Duodenal mucosa (tissue), 2 donors: ENCODE measurements around the gene DLG2.

ENCODE experiments used
- H3K27ac ChIP-seq: one replicate; pipeline ENCODE4 v1.7.0; 2013; ENCODE audit warnings: low read depth, low read length
- H3K27me3 ChIP-seq, 2 donors: one replicate each; pipeline ENCODE4 v1.7.0; 2013; ENCODE audit warnings: low read length in 2 of 2, control low read depth in 1 of 2; ENCODE audit not compliant: insufficient read depth in 2 of 2, control insufficient read depth in 1 of 2
- H3K36me3 ChIP-seq, 2 donors: one replicate each; pipeline ENCODE4 v1.7.0; 2013; ENCODE audit warnings: low read length in 2 of 2, control low read depth in 1 of 2; ENCODE audit not compliant: insufficient read depth in 2 of 2, control insufficient read depth in 1 of 2
- H3K4me1 ChIP-seq, 2 donors: one replicate each; pipeline ENCODE4 v1.7.0; 2013; ENCODE audit warnings: low read length in 2 of 2, control low read depth in 1 of 2; ENCODE audit not compliant: insufficient read depth in 2 of 2, control insufficient read depth in 1 of 2
- H3K4me3 ChIP-seq, 2 donors: one replicate each; pipeline ENCODE4 v1.7.0; 2013; ENCODE audit warnings: low read length in 2 of 2, low read depth in 1 of 2
- H3K9ac ChIP-seq, 2 donors: one replicate each; pipeline ENCODE4 v1.7.0; 2013; ENCODE audit warnings: low read length in 2 of 2, low read depth in 1 of 2
- H3K9me3 ChIP-seq, 2 donors: one replicate each; pipeline ENCODE4 v1.7.0; 2013; ENCODE audit warnings: low read length in 2 of 2, control low read depth in 1 of 2; ENCODE audit not compliant: control insufficient read depth in 1 of 2

Gene DLG2

DNA sequence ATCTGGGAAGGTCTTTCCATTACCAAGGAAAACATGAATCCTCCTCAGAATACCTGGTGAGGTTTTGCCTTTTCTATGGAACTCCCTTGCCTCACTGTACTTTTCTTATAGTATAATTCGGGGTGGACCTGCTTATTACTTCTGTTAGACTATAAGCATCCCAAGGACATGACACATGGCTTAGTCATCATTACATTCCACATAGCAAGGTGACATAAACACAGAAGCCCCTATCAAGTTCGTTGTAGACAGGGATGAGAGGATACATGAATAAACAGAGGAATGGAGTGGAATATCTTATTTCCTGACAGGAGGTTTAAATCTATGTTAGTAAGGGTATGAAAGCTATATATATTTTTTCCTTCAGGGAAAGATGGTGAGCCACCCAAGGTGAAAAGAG, 1808.8 kb downstream of the DLG2 start:
- H3K9me3 ChIP-seq: no peaks in the 10 kb centered on the region
- H3K4me3 ChIP-seq: no peak overlapping the region
- H3K27ac ChIP-seq: no peak overlapping the region
- H3K9ac ChIP-seq: no peak overlapping the region
- no peaks in the 10 kb centered on the region for H3K36me3 ChIP-seq
- no peaks in the 10 kb centered on the region for H3K27me3 ChIP-seq
- no peaks in the 10 kb centered on the region for H3K4me1 ChIP-seq

DNA sequence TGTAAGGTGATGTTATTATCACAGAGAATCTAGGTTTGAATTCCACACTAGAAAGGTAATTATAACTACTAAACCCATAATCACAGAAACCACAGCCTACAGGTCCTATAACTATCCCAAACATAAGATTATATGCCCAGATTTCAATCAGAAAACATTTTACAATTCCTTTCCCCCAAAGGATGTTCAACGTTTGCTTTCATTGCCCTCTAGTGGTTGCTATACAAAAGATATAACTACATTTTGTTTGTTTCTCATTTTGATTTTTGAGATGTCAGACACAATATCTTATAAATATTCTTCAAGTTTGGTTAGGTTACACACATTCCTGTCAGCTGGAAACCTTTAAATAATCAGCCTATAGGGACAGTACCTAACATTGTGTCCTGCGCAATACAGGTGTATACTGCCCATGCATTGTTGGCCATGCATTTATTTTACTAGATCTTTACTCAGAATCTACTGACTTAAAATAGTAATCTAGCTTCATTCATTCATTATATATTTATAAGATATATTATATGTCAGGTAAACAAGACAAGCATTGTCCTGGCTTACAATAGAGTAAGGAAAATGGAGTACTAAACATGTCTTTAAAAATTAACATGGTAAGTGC, 1810.5 kb downstream of the DLG2 start:
- Histone ChIP-seq H3K4me3 (no peak overlapping the region), H3K36me3 (no peaks in the 10 kb centered on the region), H3K9ac (no peak overlapping the region)

DNA sequence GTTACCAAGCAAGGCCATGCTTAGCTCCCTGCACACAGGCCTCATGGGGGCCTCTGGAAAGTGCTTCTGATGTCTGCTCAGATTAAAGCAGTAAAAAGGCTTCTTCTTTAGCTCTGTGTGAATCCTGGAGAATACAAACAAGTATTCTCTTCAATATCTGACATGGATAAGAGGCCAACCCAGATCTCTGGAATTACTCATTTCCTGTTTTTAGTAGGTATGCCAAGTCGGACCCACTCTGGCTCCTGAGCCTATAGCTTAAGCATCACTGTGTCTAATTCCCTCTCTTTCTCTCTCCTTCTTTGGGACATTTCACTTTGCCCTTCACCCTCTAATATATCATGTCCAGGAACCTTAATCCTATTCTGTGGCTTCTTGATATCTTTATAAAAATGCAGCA, 1811.4 kb downstream of the DLG2 start:
- H3K9me3 ChIP-seq: no peaks in the 10 kb centered on the region

More for the DNA sequence above, 1810.5 kb downstream of the DLG2 start:
- no peaks in the 10 kb centered on the region for H3K9me3 ChIP-seq
- H3K27me3 ChIP-seq: no peaks in the 10 kb centered on the region
- H3K4me1 ChIP-seq: no peaks in the 10 kb centered on the region
- no peak overlapping the region for H3K27ac ChIP-seq

DNA sequence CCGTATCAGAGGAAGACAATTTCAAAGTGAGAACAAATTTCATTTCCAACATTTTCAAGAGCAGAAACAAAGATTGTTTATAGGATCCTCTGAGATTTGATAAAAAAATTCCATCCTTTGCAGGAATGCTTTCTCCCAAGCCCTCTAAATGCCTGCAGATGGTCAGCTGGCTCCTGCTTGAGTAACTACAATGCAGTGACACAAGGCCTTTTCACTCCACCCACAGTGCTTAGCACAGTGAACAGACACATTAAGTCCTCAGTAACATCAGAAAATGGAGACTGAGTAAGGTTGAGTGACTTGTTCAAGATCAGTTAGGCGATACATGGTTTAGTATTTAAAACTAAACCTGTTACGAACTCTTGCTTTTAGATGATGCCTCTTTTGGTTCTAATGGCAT, 1813.8 kb downstream of the DLG2 start:
- Histone ChIP-seq H3K9ac (no peak overlapping the region), H3K27ac (no peak overlapping the region), H3K4me1 (no peaks in the 10 kb centered on the region)

More for the DNA sequence above, 1811.4 kb downstream of the DLG2 start:
- H3K4me1 ChIP-seq: no peaks in the 10 kb centered on the region
- no peak overlapping the region for H3K9ac ChIP-seq
- H3K27me3 ChIP-seq: no peaks in the 10 kb centered on the region
- no peak overlapping the region for H3K4me3 ChIP-seq
- no peaks in the 10 kb centered on the region for H3K36me3 ChIP-seq
- no peak overlapping the region for H3K27ac ChIP-seq

DNA sequence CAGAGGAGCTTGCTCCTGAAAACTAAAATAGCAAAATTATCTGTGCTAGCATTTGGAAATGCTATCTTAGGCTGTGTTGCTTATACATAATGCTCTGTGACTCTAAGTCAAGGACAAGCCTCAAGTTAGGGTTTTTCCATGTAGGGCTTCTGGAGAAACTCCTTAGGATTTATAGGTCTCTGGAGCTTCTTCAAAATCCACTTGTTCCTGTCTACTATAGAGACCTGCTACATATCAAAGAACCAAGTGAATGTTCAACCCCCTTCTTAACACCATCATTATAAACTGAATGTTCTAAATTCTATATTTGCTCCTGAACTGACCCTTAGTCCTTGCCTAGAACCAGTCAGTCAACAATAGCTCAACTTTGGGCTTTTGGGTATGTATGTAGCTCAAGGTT, 1817.9 kb downstream of the DLG2 start:
- no peaks in the 10 kb centered on the region for H3K9me3 ChIP-seq
- H3K36me3 ChIP-seq: no peaks in the 10 kb centered on the region
- H3K27me3 ChIP-seq: no peaks in the 10 kb centered on the region
- H3K4me3 ChIP-seq: no peak overlapping the region
- H3K27ac ChIP-seq: no peak overlapping the region
- H3K9ac ChIP-seq: no peak overlapping the region
- no peaks in the 10 kb centered on the region for H3K4me1 ChIP-seq

More for the DNA sequence above, 1813.8 kb downstream of the DLG2 start:
- Histone ChIP-seq H3K27me3 (no peaks in the 10 kb centered on the region), H3K4me3 (no peak overlapping the region), H3K9me3 (no peaks in the 10 kb centered on the region), H3K36me3 (no peaks in the 10 kb centered on the region)

DNA sequence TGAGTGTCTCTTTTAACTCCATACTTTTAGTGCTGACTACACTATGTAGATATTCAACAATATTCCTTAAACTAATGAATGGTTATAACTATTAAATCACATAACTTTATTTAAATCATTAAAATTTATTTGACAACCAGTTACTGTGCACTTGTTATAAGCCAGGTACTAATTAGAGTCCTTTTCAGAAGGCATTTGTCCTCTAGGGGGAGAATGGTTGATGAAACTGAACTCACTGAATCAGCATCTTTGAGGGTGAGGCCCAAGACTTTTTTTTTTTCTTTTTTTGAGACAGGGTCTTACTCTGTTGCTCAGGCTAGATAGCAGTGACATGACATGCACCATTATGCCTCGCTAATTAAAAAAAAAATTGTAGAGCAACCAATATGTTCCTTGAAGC, 1825.3 kb downstream of the DLG2 start:
- H3K27me3 ChIP-seq: no peaks in the 10 kb centered on the region
- H3K4me3 ChIP-seq: no peak overlapping the region
- H3K4me1 ChIP-seq: no peaks in the 10 kb centered on the region
- no peak overlapping the region for H3K9ac ChIP-seq
- H3K9me3 ChIP-seq: no peaks in the 10 kb centered on the region
- no peaks in the 10 kb centered on the region for H3K36me3 ChIP-seq
- H3K27ac ChIP-seq: no peak overlapping the region

DNA sequence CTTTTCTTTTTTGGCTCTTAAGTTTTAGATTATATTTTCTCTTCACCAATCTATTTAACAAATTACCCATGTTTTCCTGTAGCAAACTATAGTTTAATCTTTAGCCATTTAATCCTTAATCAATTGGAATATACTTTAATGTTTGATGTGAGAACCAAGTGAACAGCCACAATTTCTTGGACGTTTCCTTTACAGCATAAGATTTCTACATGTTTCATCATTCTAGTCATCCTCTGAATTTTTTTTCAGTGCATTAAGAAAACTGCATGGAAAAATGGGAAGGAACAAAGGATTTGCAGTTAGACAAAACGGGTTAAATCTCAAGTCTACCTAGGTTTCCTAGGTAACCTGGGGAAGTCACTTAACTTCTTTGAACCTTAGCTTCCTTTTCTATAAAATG, 1833.8 kb downstream of the DLG2 start:
- no peaks in the 10 kb centered on the region for H3K36me3 ChIP-seq
- no peaks in the 10 kb centered on the region for H3K4me1 ChIP-seq
- H3K9me3 ChIP-seq: no peaks in the 10 kb centered on the region

DNA sequence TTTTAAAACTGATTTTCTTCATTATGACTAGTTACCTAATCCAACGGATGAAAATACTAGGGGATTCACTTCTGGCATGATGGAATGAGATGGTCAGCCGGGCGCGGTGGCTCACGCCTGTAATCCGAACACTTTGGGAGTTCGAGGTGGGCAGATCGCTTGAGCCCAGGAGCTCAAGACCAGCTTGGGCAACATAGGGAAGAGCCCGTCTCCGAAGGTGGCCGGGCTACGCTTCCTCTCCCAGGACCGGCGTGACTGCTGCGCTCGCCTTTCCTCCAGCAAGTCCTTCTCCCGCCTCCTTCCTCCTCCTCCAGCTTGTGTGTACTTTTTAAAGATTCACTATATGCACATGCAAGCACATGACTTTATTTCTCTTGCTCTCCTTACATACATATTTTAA, 1835.6 kb downstream of the DLG2 start:
- H3K4me1 ChIP-seq: no peaks in the 10 kb centered on the region
- H3K27ac ChIP-seq: no peak overlapping the region
- no peak overlapping the region for H3K4me3 ChIP-seq
- no peaks in the 10 kb centered on the region for H3K27me3 ChIP-seq
- H3K9me3 ChIP-seq: no peaks in the 10 kb centered on the region
- H3K36me3 ChIP-seq: no peaks in the 10 kb centered on the region
- no peak overlapping the region for H3K9ac ChIP-seq

More for the DNA sequence above, 1833.8 kb downstream of the DLG2 start:
- no peak overlapping the region for H3K4me3 ChIP-seq
- no peak overlapping the region for H3K9ac ChIP-seq
- no peak overlapping the region for H3K27ac ChIP-seq
- no peaks in the 10 kb centered on the region for H3K27me3 ChIP-seq

DNA sequence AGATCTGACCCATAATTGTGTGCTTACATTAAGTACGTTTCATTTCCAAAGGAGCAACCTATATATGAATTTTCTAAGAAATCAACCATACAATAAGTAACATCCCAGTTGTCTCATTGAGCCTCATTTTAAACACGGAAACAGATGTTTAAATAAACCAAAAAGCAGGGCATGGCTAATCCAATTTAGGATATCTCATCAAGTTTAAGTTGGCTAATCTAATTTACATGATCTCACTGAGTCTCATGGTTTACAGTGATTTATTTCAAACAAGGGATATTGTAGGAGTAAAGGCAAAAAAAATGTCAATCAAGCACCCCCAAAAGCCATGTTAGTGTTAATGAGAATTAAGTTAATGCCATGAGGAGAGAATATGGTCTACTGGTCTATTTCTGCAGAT, 1841.2 kb downstream of the DLG2 start:
- Histone ChIP-seq H3K4me3 (no peak overlapping the region), H3K9me3 (no peaks in the 10 kb centered on the region), H3K9ac (no peak overlapping the region), H3K4me1 (no peaks in the 10 kb centered on the region), H3K27me3 (no peaks in the 10 kb centered on the region), H3K36me3 (no peaks in the 10 kb centered on the region), H3K27ac (no peak overlapping the region)

DNA sequence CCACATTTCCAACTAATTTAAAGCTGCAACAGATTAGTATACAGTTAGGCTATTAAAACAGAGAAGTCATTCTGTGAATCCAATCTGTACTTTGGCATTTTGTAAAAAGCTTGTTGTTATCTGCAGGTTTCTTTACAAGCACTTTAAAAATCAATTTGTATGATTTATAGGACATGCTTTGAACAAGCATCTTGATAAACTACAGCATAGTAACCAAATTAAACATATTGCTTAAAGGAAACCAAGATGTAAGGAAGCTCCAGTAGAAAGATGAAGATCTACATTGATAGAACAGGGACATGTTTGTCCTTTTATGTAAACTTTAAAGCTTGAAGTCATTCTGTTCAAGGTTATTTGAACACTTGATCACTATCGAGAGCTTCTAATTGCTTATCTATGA, 1842.7 kb downstream of the DLG2 start:
- no peak overlapping the region for H3K4me3 ChIP-seq
- H3K9ac ChIP-seq: no peak overlapping the region
- no peaks in the 10 kb centered on the region for H3K4me1 ChIP-seq
- H3K9me3 ChIP-seq: no peaks in the 10 kb centered on the region
- H3K27me3 ChIP-seq: no peaks in the 10 kb centered on the region
- no peak overlapping the region for H3K27ac ChIP-seq
- no peaks in the 10 kb centered on the region for H3K36me3 ChIP-seq

DNA sequence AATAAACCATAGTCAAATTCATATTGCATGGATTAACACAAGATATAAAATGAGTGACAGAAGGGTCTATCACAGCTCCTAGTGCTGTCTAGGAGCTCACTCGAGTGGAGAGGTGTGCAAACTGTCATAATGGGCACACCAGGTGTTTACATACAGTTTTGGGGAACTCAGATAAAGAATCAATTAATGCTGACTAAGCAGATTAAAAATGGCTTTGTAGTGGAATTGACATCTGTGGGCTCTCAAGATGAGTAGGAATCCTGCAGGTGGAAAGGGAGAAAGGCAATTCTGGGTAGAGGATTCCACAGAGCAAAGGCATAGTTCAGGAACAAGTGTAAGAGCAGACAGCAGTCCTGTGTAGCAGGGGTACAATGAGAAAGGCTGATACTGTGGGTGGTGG, 1844.8 kb downstream of the DLG2 start:
- H3K27me3 ChIP-seq: no peaks in the 10 kb centered on the region
- H3K27ac ChIP-seq: no peak overlapping the region
- H3K4me1 ChIP-seq: no peaks in the 10 kb centered on the region
- no peak overlapping the region for H3K4me3 ChIP-seq
- no peaks in the 10 kb centered on the region for H3K36me3 ChIP-seq
- no peaks in the 10 kb centered on the region for H3K9me3 ChIP-seq
- no peak overlapping the region for H3K9ac ChIP-seq
